Neuronal stem cell (in vitro differentiated cells): Measurements from ENCODE around the gene KAZN.

Experiments used
- DNase-seq: peaks from one replicate; pipeline ENCODE4 v3.0.0-alpha.2; 2013; ENCODE audit warnings: low spot score
- H2AFZ ChIP-seq: one replicate; pipeline ENCODE4 v1.6.1; 2013; ENCODE audit warnings: mild to moderate bottlenecking, low read length, inconsistent platforms
- H2AK5ac ChIP-seq: 2 replicates; pipeline ENCODE4 v1.6.1; 2013; ENCODE audit warnings: low read depth, mild to moderate bottlenecking, inconsistent platforms, low read length, moderate library complexity, mixed read lengths
- H2BK120ac ChIP-seq: 2 replicates; pipeline ENCODE4 v1.6.1; 2013; ENCODE audit warnings: low read depth, mild to moderate bottlenecking, inconsistent platforms, low read length, moderate library complexity, mixed read lengths
- H2BK12ac ChIP-seq: one replicate; pipeline ENCODE4 v1.6.1; 2013; ENCODE audit warnings: low read length, inconsistent platforms
- H2BK15ac ChIP-seq: 2 replicates; pipeline ENCODE4 v1.6.1; 2013; ENCODE audit warnings: mild to moderate bottlenecking, low read length, inconsistent platforms, mixed read lengths
- H2BK5ac ChIP-seq: one replicate; pipeline ENCODE4 v1.6.1; 2013; ENCODE audit warnings: inconsistent platforms, mild to moderate bottlenecking, low read length, moderate library complexity
- H3K14ac ChIP-seq: one replicate; pipeline ENCODE4 v1.6.1; 2013; ENCODE audit warnings: low read length, inconsistent platforms
- H3K18ac ChIP-seq: 2 replicates; pipeline ENCODE4 v1.6.1; 2013; ENCODE audit warnings: low read length, inconsistent platforms
- H3K23ac ChIP-seq: 2 replicates; pipeline ENCODE4 v1.6.1; 2013; ENCODE audit warnings: low read depth, mild to moderate bottlenecking, mixed read lengths, low read length, inconsistent platforms; ENCODE audit not compliant: poor library complexity
- H3K27ac ChIP-seq: replicated peaks from 3 replicates; pipeline ENCODE4 v1.5.1; 2013; ENCODE audit warnings: low read length, inconsistent platforms
- H3K27me3 ChIP-seq, 3 experiments: 2 replicates each; pipeline ENCODE4 v1.6.1; 2013; ENCODE audit warnings: low read length in 3 of 3, mild to moderate bottlenecking in 2 of 3, inconsistent platforms in 1 of 3, low read depth in 1 of 3, mixed read lengths in 1 of 3, moderate library complexity in 1 of 3; ENCODE audit not compliant: control insufficient read depth in 3 of 3, insufficient read depth in 3 of 3
- H3K36me3 ChIP-seq, 2 donors: replicated peaks in 1 of 2; 2 replicates each; pipeline ENCODE4 v1.6.1; 2013; ENCODE audit warnings: low read length in 2 of 2; ENCODE audit not compliant: control insufficient read depth in 2 of 2, insufficient read depth in 2 of 2
- H3K4ac ChIP-seq: 2 replicates; pipeline ENCODE4 v1.6.1; 2013; ENCODE audit warnings: inconsistent platforms, mild to moderate bottlenecking, low read length, moderate library complexity
- H3K4me1 ChIP-seq, 2 donors: 1 replicate in 1 of 2; 2 replicates in 1 of 2; pipeline ENCODE4 v1.6.1; 2013; ENCODE audit warnings: low read length in 2 of 2, low read depth in 1 of 2; ENCODE audit not compliant: control insufficient read depth in 2 of 2, insufficient read depth in 1 of 2
- H3K4me2 ChIP-seq: one replicate; pipeline ENCODE4 v1.6.1; 2013; ENCODE audit warnings: mild to moderate bottlenecking, low read length, inconsistent platforms; ENCODE audit not compliant: insufficient read depth, poor library complexity, severe bottlenecking
- H3K4me3 ChIP-seq, 2 donors: 2 replicates each; pipeline ENCODE4 v1.5.1; 2013; ENCODE audit warnings: low read length in 2 of 2, mild to moderate bottlenecking in 2 of 2, inconsistent platforms in 1 of 2, moderate library complexity in 1 of 2
- H3K79me1 ChIP-seq: one replicate; pipeline ENCODE4 v1.6.1; 2013; ENCODE audit warnings: low read depth, mild to moderate bottlenecking, inconsistent platforms, low read length, moderate library complexity
- H3K9ac ChIP-seq: one replicate; pipeline ENCODE4 v1.6.1; 2013; ENCODE audit warnings: mild to moderate bottlenecking, low read depth, low read length, inconsistent platforms; ENCODE audit not compliant: poor library complexity
- H3K9me3 ChIP-seq, 2 donors: replicated peaks in 1 of 2; 2 replicates each; pipeline versions ENCODE3 to v1.6.1; 2013; ENCODE audit warnings: low read length in 2 of 2, mild to moderate bottlenecking in 2 of 2, inconsistent platforms in 1 of 2, low read depth in 1 of 2, mixed read lengths in 1 of 2, moderate library complexity in 1 of 2; ENCODE audit not compliant: control insufficient read depth in 2 of 2, insufficient read depth in 1 of 2
- H4K8ac ChIP-seq: one replicate; pipeline ENCODE4 v1.6.1; 2013; ENCODE audit warnings: low read depth, mild to moderate bottlenecking, inconsistent platforms, low read length, moderate library complexity
- H4K91ac ChIP-seq: one replicate; pipeline ENCODE4 v1.6.1; 2013; ENCODE audit warnings: low read length, low read depth, mild to moderate bottlenecking, inconsistent platforms; ENCODE audit not compliant: poor library complexity
- WGBS, 2 donors: extraction: QIAGEN DNeasy Blood & Tissue Kit; methylation state at CpG; one replicate each; pipeline ENCODE4 v1.1.7; 2013; ENCODE audit warnings: missing lambda C conversion rate in 2 of 2, mixed read lengths in 1 of 2; ENCODE audit not compliant: insufficient read length in 2 of 2, insufficient replicate concordance in 1 of 2; ENCODE audit errors: extremely low coverage in 2 of 2; 5-methylcytosine and 5-hydroxymethylcytosine counted together

KAZN gene

DNA sequence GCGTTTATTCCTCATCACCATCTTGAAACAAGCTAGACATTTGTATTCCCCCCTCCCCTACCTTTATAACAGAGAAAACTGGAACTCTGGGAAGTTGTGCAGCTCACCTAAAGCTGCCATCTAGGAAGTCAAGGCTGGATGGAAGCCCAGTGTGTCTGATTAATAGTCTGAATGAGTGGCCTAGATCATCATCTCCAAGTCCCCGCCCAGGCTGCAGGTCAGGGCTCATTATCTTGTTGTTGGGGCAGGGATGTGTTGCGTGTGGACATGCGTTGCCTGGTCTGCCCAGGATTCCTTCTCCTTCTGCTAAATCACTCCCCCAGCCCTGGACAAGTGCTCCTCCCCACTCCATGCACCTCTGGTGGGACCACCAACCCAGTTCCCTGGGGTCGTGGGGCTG is 14.7 kb upstream of the KAZN start:
- Histone ChIP-seq H3K36me3 (no peaks in the 10 kb centered on the region), H3K9me3 (peaks cover 2 to 11% of the 10 kb centered on the region in 2 donors), H2BK5ac (no peak overlapping the region), H3K27me3 (no peaks in the 10 kb centered on the region), H3K4ac (no peak overlapping the region), H2BK120ac (no peak overlapping the region), H2AFZ (no peak overlapping the region), H3K27ac (no peak overlapping the region), H3K23ac (no peak overlapping the region), H3K4me3 (no peak overlapping the region), H2AK5ac (no peak overlapping the region), H3K14ac (no peak overlapping the region), H3K79me1 (no peaks in the 10 kb centered on the region), H4K91ac (no peak overlapping the region), H3K18ac (no peak overlapping the region), H2BK12ac (no peak overlapping the region), H2BK15ac (no peak overlapping the region), H3K4me2 (no peak overlapping the region), H4K8ac (no peak overlapping the region), H3K9ac (no peak overlapping the region), H3K4me1 (no peaks in the 10 kb centered on the region)
- no peak for DNase-seq
- WGBS, 2 donors: no CpG with 5 or more reads among the region's 5 CpGs

- H4K91ac ChIP-seq: no peak overlapping the region
Measured at GRCh38 chr1:14585728-14586127, 12.8 kb upstream of the KAZN start.

GRCh38 chr1:14590411-14591180 is 7.9 kb upstream of the KAZN start:
- Histone ChIP-seq H3K9ac (no peak overlapping the region), H3K23ac (no peak overlapping the region), H3K4me1 (peaks cover 11 to 14% of the 10 kb centered on the region in 2 donors), H4K91ac (no peak overlapping the region), H3K4me3 (no peak overlapping the region), H2BK15ac (no peak overlapping the region), H2BK12ac (no peak overlapping the region), H3K18ac (no peak overlapping the region), H4K8ac (no peak overlapping the region), H2AK5ac (no peak overlapping the region), H3K14ac (no peak overlapping the region), H2BK120ac (no peak overlapping the region), H3K4ac (no peak overlapping the region), H2BK5ac (no peak overlapping the region), H2AFZ (no peak overlapping the region), H3K27me3 (no peaks in the 10 kb centered on the region), H3K4me2 (no peak overlapping the region), H3K36me3 (no peaks in the 10 kb centered on the region), H3K9me3 (no peaks in the 10 kb centered on the region), H3K27ac (no peak overlapping the region), H3K79me1 (no peaks in the 10 kb centered on the region)
- DNase-seq: no peak
- 100% methylated on average over 2 of the region's 10 CpGs; no CpG with 5 or more reads in 1 of the 2 donors for WGBS, 2 donors

More at GRCh38 chr1:14585728-14586127, 12.8 kb upstream of the KAZN start:
- H3K27ac ChIP-seq: no peak overlapping the region
- no peak overlapping the region for H2BK5ac ChIP-seq
- no peaks in the 10 kb centered on the region for H3K36me3 ChIP-seq
- H3K9ac ChIP-seq: no peak overlapping the region
- H2AK5ac ChIP-seq: no peak overlapping the region
- no peak overlapping the region for H3K23ac ChIP-seq
- H3K4me2 ChIP-seq: no peak overlapping the region
- peaks cover 0 to under 1% of the 10 kb centered on the region in 2 donors for H3K4me1 ChIP-seq
- no peak overlapping the region for H3K18ac ChIP-seq
- H3K27me3 ChIP-seq: no peaks in the 10 kb centered on the region
- no peak overlapping the region for H3K4me3 ChIP-seq
- WGBS, 2 donors: no CpG with 5 or more reads among the region's 9 CpGs
- H4K8ac ChIP-seq: no peak overlapping the region
- H2BK12ac ChIP-seq: no peak overlapping the region
- H2BK120ac ChIP-seq: no peak overlapping the region
- no peak overlapping the region for H3K14ac ChIP-seq
- DNase-seq: no peak
- H3K9me3 ChIP-seq: peaks cover 0 to 8% of the 10 kb centered on the region in 2 donors
- H3K4ac ChIP-seq: no peak overlapping the region
- no peak overlapping the region for H2BK15ac ChIP-seq
- H3K79me1 ChIP-seq: no peaks in the 10 kb centered on the region
- H2AFZ ChIP-seq: no peak overlapping the region

- Histone ChIP-seq H3K23ac (no peak overlapping the region), H3K4me3 (no peak overlapping the region), H3K36me3 (no peaks in the 10 kb centered on the region), H3K27me3 (no peaks in the 10 kb centered on the region), H2BK15ac (no peak overlapping the region), H4K8ac (no peak overlapping the region), H3K18ac (no peak overlapping the region), H3K4me2 (no peak overlapping the region), H3K9me3 (no peaks in the 10 kb centered on the region), H3K27ac (no peak overlapping the region), H3K14ac (no peak overlapping the region), H3K4ac (no peak overlapping the region), H4K91ac (no peak overlapping the region), H2AK5ac (no peak overlapping the region), H2BK12ac (no peak overlapping the region), H3K79me1 (no peaks in the 10 kb centered on the region), H2BK5ac (no peak overlapping the region), H2BK120ac (no peak overlapping the region), H3K9ac (no peak overlapping the region), H3K4me1 (peaks cover 11 to 14% of the 10 kb centered on the region in 2 donors), H2AFZ (peak overlapping the region; percentile 7)
- no CpG with 5 or more reads among the region's 6 CpGs for WGBS, 2 donors
- DNase-seq: no peak
Measured at GRCh38 chr1:14591600-14591999, 6.9 kb upstream of the KAZN start.
